ENCODE data around the gene PRDM16.

- TF ChIP-seq POLR2A (IDR thresholded peaks at IDR 0.05) = no peak
- TF ChIP-seq CTCF (IDR thresholded peaks at IDR 0.05) = no peak
Observed at GRCh38 chr1:3401585-3402257, 332.7 kb downstream of the PRDM16 start.
